GM18868 (cell line): ENCODE data around the gene HELZ.
A peak's percentile ranks its signal among the peaks of the same experiment; 100 is the strongest.

Source experiments
- ATAC-seq: cut with Tn5 transposase; IDR thresholded peaks from one replicate; pipeline ENCODE4 v1.9.1; 2021; ENCODE audit warnings: mild to moderate bottlenecking, moderate library complexity; ENCODE audit not compliant: unreplicated experiment

Gene HELZ

GRCh38 chr17:67035131-67036083 is 209.6 kb downstream of the HELZ start:
- ATAC-seq = peak; percentile 47

- ATAC-seq = no peak
These were observed 211.4 kb downstream of the HELZ start for GRCh38 chr17:67033613-67034012.

GRCh38 chr17:67032985-67033384 is 212.0 kb downstream of the HELZ start:
- no peak for ATAC-seq

GRCh38 chr17:67032382-67032781 is 212.6 kb downstream of the HELZ start:
- no peak for ATAC-seq

GRCh38 chr17:67030641-67031040 is 214.4 kb downstream of the HELZ start:
- no peak for ATAC-seq

- no peak for ATAC-seq
These were observed 217.9 kb downstream of the HELZ start for GRCh38 chr17:67027031-67027628.

- ATAC-seq = no peak
These were observed 218.7 kb downstream of the HELZ start for GRCh38 chr17:67026341-67026740.

- no peak for ATAC-seq
These were observed 219.7 kb downstream of the HELZ start for GRCh38 chr17:67025216-67025792.

GRCh38 chr17:67024736-67025135 is 220.3 kb downstream of the HELZ start:
- no peak for ATAC-seq

GRCh38 chr17:67022451-67022810 is 222.6 kb downstream of the HELZ start:
- ATAC-seq = no peak

GRCh38 chr17:67021743-67022450 is 223.1 kb downstream of the HELZ start:
- ATAC-seq = no peak

- ATAC-seq = no peak
These were observed 223.8 kb downstream of the HELZ start for GRCh38 chr17:67021196-67021595.
